Astrocyte of the cerebellum (primary cell): ENCODE results near the gene NACC1.

Experiments
- DNase-seq: peaks from one replicate; pipeline ENCODE4 v3.0.0-alpha.2; 2011; ENCODE audit warnings: low read depth
- H3K4me3 ChIP-seq: 2 replicates; pipeline ENCODE4 v1.5.1; 2011; ENCODE audit warnings: mild to moderate bottlenecking, low read depth, low read length, moderate library complexity
- in situ Hi-C: cut with HindIII; loops from 2 replicates; pipeline ENCODE4 v1.10.0; 2017; ENCODE audit warnings: low sequenced_read_pairs
- TF ChIP-seq, protein P1 (sequence below): IDR thresholded peaks from 2 replicates; pipeline ENCODE4 v1.5.1; 2012; ENCODE audit warnings: low read length, low read depth, moderate library complexity, mild to moderate bottlenecking; ENCODE audit errors: missing control alignments

The NACC1 gene

DNA sequence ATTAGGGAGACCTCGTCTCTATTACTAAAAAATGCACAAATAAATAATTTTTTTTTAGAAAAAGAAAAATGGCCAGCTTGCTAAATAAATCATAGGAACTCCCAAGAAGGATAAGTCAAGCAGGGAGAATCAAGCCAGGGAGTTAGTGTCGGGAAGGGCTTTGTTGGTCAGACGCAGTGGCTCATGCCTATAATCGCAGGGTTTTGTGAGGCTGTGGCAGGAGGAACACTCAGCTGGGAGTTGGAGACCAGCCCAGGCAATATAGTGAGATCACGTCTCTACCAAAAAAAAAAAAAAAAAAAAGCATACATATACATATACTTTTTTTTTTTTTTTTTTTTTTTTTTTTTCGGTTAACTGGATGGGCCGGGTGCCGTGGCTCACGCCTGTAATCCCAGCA, 9.0 kb downstream of the NACC1 start:
- in situ Hi-C loops: no loop called here
- no peak overlapping the region for H3K4me3 ChIP-seq
- TF ChIP-seq, protein P1, sequence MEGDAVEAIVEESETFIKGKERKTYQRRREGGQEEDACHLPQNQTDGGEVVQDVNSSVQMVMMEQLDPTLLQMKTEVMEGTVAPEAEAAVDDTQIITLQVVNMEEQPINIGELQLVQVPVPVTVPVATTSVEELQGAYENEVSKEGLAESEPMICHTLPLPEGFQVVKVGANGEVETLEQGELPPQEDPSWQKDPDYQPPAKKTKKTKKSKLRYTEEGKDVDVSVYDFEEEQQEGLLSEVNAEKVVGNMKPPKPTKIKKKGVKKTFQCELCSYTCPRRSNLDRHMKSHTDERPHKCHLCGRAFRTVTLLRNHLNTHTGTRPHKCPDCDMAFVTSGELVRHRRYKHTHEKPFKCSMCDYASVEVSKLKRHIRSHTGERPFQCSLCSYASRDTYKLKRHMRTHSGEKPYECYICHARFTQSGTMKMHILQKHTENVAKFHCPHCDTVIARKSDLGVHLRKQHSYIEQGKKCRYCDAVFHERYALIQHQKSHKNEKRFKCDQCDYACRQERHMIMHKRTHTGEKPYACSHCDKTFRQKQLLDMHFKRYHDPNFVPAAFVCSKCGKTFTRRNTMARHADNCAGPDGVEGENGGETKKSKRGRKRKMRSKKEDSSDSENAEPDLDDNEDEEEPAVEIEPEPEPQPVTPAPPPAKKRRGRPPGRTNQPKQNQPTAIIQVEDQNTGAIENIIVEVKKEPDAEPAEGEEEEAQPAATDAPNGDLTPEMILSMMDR: no peak
- no peak for DNase-seq

DNA sequence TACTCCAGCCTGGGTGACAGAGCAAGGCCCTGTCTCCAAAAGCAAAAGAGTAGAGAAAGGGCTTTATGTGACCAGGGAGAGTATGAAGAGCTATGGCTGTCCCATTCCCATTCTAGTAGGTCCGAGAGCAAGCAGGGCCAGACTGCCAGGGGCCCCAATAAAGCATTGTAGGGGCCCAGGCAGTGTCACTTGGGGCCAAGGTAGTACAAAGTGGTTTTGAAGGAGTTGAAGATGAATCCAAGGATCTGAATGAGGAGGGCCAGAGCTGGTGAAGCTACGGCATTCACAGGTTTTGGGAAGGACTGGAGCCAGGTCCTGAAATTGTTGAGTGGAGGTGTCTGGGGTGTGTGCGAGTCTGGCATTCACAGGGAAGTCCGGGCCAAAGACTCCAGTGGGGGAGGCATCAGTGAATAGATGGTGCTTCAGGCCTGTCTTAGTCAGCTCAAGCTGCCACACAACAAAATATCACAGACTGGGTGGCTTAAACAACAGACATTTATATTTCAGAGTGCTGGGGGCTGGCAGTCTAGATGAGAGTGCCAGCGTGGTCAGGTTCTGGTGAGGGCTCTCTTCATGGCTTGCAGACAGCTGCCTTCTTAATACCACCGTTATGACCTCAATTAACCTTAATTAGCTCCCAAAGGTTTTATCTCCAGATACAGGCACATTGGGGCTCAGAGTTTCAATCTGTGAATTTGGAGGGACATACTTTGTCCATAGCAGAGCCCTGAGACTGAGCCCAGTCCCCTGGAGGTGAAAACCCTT, 9.9 kb downstream of the NACC1 start:
- TF ChIP-seq, protein P1: no peak
- H3K4me3 ChIP-seq: no peak overlapping the region
- DNase-seq: no peak
- in situ Hi-C loops: no loop called here

DNA sequence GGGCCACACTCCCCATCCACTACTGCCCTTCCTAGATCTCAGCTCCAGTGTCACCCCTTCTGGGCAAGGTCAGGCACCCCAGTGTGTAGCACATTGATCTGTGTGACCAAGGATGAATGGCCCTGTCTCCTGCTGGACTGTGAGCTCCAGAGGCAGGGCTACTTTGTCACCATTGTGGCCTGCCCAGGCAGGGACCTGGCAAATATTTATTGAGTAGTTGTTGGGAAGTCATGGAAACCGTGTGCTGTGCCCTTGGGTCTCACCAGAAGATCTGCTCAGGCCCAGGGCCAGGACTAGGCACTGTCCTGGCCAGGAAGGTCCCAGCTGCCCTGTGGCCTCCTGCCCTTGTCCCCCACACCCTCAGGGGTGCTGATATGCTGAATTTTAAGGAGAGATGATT, 10.5 kb downstream of the NACC1 start:
- in situ Hi-C loops: no loop called here
- DNase-seq: no peak
- TF ChIP-seq, protein P1: no peak
- H3K4me3 ChIP-seq: no peak overlapping the region

DNA sequence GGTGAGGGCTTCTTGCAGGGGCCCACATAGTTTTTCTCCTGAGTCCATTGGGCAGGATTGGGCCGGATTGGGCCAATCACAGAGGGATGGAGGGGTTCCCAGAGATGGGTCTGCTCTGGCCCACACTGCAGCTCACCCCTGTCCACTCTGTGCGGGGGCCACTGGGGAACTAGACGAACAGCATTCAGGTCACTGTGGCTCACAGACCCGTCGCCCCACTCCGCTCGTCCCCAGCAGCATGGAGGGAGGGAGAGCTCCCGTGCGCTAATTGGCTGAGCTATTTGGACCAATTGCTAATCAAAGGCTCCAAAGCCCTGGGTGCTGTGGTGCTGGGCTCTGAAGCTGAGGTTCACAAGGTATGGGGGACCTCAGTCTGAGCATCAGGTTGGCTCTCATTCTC, 11.3 kb downstream of the NACC1 start:
- TF ChIP-seq, protein P1: no peak
- no peak for DNase-seq
- in situ Hi-C loops: no loop called here
- H3K4me3 ChIP-seq: no peak overlapping the region

DNA sequence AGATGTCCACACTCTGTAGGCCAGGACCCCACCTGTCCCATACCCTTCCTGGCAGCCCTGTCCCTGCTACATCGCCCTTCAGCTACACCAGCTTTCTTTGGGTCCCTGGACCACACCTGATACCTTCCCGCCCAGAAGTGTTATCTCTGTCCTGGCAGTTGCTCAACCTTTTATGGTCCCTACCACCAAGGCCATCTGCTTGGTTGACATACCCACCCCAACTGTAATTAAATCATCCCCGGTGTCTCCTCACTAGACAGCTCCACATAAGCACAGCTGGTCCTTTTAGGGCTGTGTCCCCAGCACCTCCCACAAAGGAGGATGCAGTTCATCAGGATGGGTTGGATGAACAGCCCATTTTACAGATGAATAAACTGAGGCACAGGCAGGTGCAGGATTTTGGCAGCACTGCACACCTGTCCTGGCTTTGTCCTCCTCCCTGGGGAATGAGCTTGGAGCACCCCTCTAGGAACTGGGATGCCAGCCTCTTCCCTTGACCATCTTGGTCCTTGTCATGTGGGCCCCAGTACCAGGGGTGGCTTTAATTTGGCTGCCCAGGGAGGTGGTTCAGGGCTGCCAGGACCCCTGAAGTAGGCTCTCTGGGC, 12.9 kb downstream of the NACC1 start:
- TF ChIP-seq, protein P1: no peak
- no peak overlapping the region for H3K4me3 ChIP-seq
- in situ Hi-C loops: no loop called here
- no peak for DNase-seq

DNA sequence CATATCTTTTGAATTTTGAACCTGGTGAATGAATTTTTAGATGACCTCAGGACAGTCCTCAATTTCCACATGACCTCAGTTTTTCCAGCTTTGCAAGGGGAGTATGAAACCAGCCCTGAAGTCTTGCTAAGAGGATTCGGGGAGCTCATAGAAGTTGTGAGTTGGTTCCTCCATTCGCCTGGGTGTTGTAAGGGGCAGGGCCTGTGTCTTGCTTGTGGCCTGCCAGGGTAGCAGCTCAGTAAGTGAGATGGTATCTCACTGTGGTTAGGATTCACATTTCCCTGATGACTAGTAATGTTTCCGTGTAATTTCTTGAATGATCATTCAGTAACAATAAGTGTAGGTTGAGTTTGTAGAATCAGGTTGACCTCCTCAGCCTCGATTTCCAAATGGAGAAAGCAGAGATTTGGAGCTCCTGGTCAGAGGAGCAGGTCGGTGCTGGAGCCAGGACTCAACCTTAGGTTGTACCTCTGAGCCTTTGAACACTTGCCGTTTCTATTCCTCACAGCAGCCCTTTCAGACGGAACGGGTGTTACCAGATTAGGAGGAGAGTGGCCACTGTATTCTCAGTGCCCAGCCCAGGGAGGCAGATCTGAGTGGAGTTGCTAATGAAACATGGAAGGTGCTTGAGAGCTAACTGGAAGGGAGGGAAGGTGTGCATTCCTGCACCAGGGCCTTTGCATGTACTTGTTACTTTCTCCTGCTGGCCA, 14.6 kb downstream of the NACC1 start:
- no peak for DNase-seq
- in situ Hi-C loops: no loop called here
- TF ChIP-seq, protein P1: no peak
- no peak overlapping the region for H3K4me3 ChIP-seq
